ENCODE results near the gene TIAM1. TPM values are rescaled to one million over a fixed set of nuclear protein-coding genes. Genes with fewer than 3 reads are reported as not detected.

The TIAM1 gene
- total RNA-seq, 1 experiment from 2014 or later = 28.7 TPM

GRCh38 chr21:31331231-31331630 lies 12.8 kb downstream of the TIAM1 start:
- Mint-ChIP-seq H3K36me3 (peaks cover 20% of the 10 kb centered on the region), H3K27me3 (ENCODE audit: low read depth) (no peaks in the 10 kb centered on the region), H3K9me3 (peaks cover 17% of the 10 kb centered on the region), H3K4me1 (no peaks in the 10 kb centered on the region), H3K27ac (no peak overlapping the region), H3K4me3 (no peak overlapping the region)
- no peak for ATAC-seq
- no peak for DNase-seq (ENCODE audit: low spot score)
- ChIA-PET POLR2A (no interaction called here), CTCF (no interaction called here)
- TF ChIP-seq SP1 (CRISPR knock-in tag; conservative IDR thresholded peaks at IDR 0.05) (no peak), JUN (CRISPR knock-in tag; IDR thresholded peaks at IDR 0.05) (no peak), OVOL2 (CRISPR knock-in tag; IDR thresholded peaks at IDR 0.05; ENCODE audit: borderline replicate concordance) (no peak), ZNF425 (CRISPR knock-in tag; conservative IDR thresholded peaks at IDR 0.05) (no peak)
- TF ChIP-seq, protein P1, sequence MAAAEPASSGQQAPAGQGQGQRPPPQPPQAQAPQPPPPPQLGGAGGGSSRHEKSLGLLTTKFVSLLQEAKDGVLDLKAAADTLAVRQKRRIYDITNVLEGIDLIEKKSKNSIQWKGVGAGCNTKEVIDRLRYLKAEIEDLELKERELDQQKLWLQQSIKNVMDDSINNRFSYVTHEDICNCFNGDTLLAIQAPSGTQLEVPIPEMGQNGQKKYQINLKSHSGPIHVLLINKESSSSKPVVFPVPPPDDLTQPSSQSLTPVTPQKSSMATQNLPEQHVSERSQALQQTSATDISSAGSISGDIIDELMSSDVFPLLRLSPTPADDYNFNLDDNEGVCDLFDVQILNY (CRISPR knock-in tag; IDR thresholded peaks at IDR 0.05) = no peak

DNA sequence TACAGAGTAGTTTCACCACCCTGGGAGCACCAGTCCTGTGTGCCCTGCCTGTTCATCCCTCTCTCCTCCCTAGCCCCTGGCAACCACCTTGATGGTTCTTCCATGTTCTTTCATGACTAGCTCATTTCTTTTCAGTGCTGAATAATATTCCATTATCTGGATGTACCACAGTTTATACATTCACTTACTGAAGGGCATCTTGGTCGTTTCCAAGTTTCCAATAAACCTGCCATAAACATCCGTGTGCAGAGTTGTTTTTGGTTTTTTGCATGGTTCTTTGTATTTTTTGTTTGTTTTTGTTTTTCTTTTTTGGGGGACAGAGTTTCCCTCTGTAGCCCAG lies 13.9 kb downstream of the TIAM1 start:
- no peak overlapping the region for H3K4me3 Mint-ChIP-seq
- CTCF ChIA-PET = interaction anchor here (0.5 kb wide), 1 partner anchor 69 kb away, joined by 3 read pairs; no protein-coding TSS in a partner anchor
- peaks cover 17% of the 10 kb centered on the region for H3K9me3 Mint-ChIP-seq
- H3K36me3 Mint-ChIP-seq = peaks cover 20% of the 10 kb centered on the region
- no peaks in the 10 kb centered on the region for H3K27me3 Mint-ChIP-seq (ENCODE audit: low read depth)
- TF ChIP-seq, protein P2, sequence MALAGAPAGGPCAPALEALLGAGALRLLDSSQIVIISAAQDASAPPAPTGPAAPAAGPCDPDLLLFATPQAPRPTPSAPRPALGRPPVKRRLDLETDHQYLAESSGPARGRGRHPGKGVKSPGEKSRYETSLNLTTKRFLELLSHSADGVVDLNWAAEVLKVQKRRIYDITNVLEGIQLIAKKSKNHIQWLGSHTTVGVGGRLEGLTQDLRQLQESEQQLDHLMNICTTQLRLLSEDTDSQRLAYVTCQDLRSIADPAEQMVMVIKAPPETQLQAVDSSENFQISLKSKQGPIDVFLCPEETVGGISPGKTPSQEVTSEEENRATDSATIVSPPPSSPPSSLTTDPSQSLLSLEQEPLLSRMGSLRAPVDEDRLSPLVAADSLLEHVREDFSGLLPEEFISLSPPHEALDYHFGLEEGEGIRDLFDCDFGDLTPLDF (CRISPR knock-in tag; IDR thresholded peaks at IDR 0.05) = no peak
- TF ChIP-seq ESRRA (CRISPR knock-in tag; IDR thresholded peaks at IDR 0.05; ENCODE audit: borderline replicate concordance) = no peak
- no peak for TF ChIP-seq RORB (CRISPR knock-in tag; IDR thresholded peaks at IDR 0.05)
- TF ChIP-seq, protein P3, sequence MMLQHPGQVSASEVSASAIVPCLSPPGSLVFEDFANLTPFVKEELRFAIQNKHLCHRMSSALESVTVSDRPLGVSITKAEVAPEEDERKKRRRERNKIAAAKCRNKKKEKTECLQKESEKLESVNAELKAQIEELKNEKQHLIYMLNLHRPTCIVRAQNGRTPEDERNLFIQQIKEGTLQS (CRISPR knock-in tag; conservative IDR thresholded peaks at IDR 0.05) = no peak
- TF ChIP-seq, protein P4, sequence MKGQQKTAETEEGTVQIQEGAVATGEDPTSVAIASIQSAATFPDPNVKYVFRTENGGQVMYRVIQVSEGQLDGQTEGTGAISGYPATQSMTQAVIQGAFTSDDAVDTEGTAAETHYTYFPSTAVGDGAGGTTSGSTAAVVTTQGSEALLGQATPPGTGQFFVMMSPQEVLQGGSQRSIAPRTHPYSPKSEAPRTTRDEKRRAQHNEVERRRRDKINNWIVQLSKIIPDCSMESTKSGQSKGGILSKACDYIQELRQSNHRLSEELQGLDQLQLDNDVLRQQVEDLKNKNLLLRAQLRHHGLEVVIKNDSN (CRISPR knock-in tag; IDR thresholded peaks at IDR 0.05) = no peak
- TF ChIP-seq NFE2L1 (CRISPR knock-in tag; IDR thresholded peaks at IDR 0.05) = no peak
- no peak for TF ChIP-seq TP53 (CRISPR knock-in tag; IDR thresholded peaks at IDR 0.05)
- POLR2A ChIA-PET = no interaction called here
- no peaks in the 10 kb centered on the region for H3K4me1 Mint-ChIP-seq
- no peak overlapping the region for H3K27ac Mint-ChIP-seq
- ATAC-seq (no peak), DNase-seq (ENCODE audit: low spot score) (no peak)

DNA sequence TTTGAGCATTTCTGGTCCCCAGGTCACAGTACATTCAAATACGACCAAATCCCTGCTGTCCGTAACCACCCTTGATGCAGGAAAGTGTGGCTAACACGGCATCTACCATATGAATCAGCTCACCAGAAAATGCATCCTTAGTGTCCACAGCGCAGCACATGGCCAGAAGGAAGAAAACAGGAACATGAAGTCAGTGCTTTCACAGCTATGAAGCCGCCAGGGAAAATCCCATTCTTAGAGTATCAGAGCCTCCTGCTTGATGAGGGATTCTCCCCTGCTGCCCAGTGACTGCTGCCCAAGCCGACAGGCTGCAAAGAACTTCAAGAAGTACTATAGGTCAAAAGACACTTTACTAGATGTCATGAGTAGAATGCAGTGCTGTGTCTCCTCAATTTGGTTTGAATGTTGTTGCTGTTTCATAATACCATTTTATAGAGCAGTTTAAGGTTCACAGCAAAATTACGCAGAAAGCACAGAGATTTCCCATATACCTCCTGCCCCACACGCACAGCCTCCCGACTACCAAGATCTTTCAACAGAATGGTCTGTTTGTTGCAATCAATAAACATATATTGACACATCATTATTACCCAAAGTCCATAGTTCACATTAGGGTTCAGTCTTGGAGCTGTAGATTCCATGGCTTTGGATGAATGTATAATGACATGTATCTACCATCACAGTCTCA lies 14.5 kb downstream of the TIAM1 start:
- no peaks in the 10 kb centered on the region for H3K27me3 Mint-ChIP-seq (ENCODE audit: low read depth)
- H3K27ac Mint-ChIP-seq = no peak overlapping the region
- no peak for DNase-seq (ENCODE audit: low spot score)
- ChIA-PET POLR2A (no interaction called here), CTCF (no interaction called here)
- peaks cover 20% of the 10 kb centered on the region for H3K36me3 Mint-ChIP-seq
- H3K4me1 Mint-ChIP-seq = no peaks in the 10 kb centered on the region
- H3K4me3 Mint-ChIP-seq = no peak overlapping the region
- peaks cover 17% of the 10 kb centered on the region for H3K9me3 Mint-ChIP-seq
- no peak for ATAC-seq
- TF ChIP-seq, protein P5, sequence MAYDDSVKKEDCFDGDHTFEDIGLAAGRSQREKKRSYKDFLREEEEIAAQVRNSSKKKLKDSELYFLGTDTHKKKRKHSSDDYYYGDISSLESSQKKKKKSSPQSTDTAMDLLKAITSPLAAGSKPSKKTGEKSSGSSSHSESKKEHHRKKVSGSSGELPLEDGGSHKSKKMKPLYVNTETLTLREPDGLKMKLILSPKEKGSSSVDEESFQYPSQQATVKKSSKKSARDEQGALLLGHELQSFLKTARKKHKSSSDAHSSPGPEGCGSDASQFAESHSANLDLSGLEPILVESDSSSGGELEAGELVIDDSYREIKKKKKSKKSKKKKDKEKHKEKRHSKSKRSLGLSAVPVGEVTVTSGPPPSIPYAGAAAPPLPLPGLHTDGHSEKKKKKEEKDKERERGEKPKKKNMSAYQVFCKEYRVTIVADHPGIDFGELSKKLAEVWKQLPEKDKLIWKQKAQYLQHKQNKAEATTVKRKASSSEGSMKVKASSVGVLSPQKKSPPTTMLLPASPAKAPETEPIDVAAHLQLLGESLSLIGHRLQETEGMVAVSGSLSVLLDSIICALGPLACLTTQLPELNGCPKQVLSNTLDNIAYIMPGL (CRISPR knock-in tag; IDR thresholded peaks at IDR 0.05) = no peak
- TF ChIP-seq ZNF425 (CRISPR knock-in tag; conservative IDR thresholded peaks at IDR 0.05) (no peak), KAT7 (CRISPR knock-in tag; IDR thresholded peaks at IDR 0.05; ENCODE audit: borderline replicate concordance) (no peak), ESRRA (CRISPR knock-in tag; IDR thresholded peaks at IDR 0.05; ENCODE audit: borderline replicate concordance) (no peak), GRHL2 (CRISPR knock-in tag; IDR thresholded peaks at IDR 0.05; ENCODE audit: insufficient replicate concordance, severe bottlenecking) (no peak)
- TF ChIP-seq, protein P1 (CRISPR knock-in tag; IDR thresholded peaks at IDR 0.05) = no peak
- TF ChIP-seq, protein P6, sequence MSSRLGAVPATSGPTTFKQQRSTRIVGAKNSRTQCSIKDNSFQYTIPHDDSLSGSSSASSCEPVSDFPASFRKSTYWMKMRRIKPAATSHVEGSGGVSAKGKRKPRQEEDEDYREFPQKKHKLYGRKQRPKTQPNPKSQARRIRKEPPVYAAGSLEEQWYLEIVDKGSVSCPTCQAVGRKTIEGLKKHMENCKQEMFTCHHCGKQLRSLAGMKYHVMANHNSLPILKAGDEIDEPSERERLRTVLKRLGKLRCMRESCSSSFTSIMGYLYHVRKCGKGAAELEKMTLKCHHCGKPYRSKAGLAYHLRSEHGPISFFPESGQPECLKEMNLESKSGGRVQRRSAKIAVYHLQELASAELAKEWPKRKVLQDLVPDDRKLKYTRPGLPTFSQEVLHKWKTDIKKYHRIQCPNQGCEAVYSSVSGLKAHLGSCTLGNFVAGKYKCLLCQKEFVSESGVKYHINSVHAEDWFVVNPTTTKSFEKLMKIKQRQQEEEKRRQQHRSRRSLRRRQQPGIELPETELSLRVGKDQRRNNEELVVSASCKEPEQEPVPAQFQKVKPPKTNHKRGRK (CRISPR knock-in tag; IDR thresholded peaks at IDR 0.05; ENCODE audit: borderline replicate concordance) = no peak

Measured in WTC11 (cell line).